NCI-H2171 treated with DMSO at 0.1 percent for 48 hours (cell line): Measurements from ENCODE around the gene ADSS2.
"Not testable (repeated sequence)": the region's sequence is repeated elsewhere in the genome, so short reads cannot be mapped to it uniquely, and the experiment has no call there.

ENCODE experiments used
- DNase-seq: peaks from one replicate; lab custom pipeline; 2025; lab: John Stamatoyannopoulos, UW

Gene ADSS2

GRCh38 chr1:244395965-244396364, 55.7 kb downstream of the ADSS2 start:
- no peak for DNase-seq

DNA sequence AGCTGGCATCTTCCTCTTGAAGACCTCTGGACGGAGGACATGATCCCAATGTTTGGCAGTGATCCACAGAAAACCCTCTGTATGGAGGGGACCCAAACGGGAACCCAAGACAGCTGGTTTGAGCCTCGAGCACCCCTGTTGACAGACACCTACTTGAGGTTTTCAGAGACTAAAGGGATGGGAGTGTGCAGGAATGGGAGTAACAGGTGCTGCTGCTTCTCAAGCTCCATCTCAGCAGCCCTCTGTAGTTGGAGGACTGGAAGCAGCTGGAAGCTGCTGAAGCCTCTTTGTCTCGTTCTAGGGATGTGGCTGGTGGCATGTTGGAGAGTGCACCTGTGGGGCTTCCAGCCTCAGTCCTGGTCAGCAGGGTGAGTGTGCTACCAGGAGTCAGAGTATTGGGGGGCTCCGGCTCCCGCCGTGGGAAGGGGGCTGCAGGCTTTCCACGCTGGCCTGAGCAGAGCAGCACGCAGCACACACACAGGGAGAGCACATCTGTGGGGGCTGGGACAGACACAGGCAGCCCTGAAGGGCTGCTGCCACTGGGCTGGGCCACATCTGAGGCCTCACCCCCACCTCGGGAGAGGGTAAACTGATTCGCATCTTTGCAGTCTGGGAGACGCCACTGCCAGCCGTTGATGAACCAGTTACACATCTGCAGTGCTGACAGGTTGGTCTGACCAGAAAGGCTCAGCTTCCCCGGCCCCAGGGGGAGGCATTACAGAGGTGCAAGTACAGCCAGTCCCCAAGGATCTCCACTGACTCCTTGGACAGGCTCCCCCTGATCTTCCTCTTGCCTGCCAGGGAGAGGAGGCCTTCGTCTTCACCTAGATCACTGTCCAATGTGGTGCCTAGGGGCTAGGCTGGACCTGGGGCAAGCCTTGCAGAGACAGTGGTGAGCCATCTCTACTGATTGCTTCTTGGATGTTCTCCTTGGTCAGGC, 56.6 kb downstream of the ADSS2 start:
- DNase-seq: peak; percentile 22

- no peak for DNase-seq
Observed at GRCh38 chr1:244394346-244394745, 57.4 kb downstream of the ADSS2 start.

DNA sequence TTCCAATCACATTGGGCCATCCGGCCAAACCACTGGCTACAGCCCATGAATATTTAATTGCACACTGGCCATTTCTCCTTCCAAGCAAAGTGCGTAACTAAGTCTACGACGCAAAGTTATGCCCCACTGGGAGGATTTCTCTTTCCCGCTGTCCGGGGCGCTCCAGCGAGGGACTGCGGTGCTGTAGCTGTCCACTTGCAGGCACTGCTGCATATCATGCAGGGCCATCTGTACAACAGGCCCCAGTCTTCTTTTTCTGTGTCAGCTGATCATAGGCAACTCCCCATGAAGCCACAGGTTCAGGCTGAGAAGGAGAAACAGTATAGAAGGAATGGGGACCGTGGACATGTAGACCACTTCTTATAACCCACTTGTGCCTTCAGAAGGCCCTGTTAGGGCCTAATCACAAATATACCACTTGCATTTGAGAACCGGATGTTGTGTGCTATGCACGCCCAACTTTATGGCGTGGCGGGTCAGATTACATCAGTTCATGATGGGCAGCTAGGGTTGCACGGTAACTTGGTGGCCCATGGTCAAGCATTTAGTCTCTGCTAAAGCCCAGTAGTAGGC, 58.0 kb downstream of the ADSS2 start:
- DNase-seq: no peak

GRCh38 chr1:244391761-244392160, 59.9 kb downstream of the ADSS2 start:
- no peak for DNase-seq

- DNase-seq: no peak
Observed at GRCh38 chr1:244388961-244389360, 62.7 kb downstream of the ADSS2 start.

DNA sequence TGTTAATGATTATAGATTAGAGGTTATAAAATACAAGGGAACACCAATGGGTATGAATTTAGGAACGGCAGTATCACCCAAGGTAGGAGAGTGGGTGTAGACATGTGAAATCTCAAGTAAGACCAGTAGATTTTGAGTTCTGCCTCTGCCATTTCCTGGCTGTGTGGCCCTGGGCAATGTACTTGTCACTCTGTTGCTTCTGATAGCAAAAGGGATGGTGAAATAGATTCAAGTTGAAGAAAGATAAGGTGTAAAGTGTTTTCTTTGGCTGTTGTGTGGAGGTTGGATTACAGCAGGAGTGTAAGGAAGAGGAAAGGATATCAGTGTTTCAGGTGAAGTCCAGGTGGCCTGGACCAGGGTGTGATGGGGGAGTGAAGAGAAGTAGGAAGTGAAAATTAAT, 64.3 kb downstream of the ADSS2 start:
- DNase-seq: no peak

GRCh38 chr1:244386595-244386994, 65.1 kb downstream of the ADSS2 start:
- no peak for DNase-seq

GRCh38 chr1:244384066-244384465, 67.6 kb downstream of the ADSS2 start:
- DNase-seq: no peak

- DNase-seq: no peak
Observed at GRCh38 chr1:244383278-244383884, 68.3 kb downstream of the ADSS2 start.

- no peak for DNase-seq
Observed at GRCh38 chr1:244381878-244382565, 69.7 kb downstream of the ADSS2 start.

GRCh38 chr1:244376126-244376525, 75.6 kb downstream of the ADSS2 start:
- no peak for DNase-seq

GRCh38 chr1:244375051-244375450, 76.7 kb downstream of the ADSS2 start:
- DNase-seq: no peak

DNA sequence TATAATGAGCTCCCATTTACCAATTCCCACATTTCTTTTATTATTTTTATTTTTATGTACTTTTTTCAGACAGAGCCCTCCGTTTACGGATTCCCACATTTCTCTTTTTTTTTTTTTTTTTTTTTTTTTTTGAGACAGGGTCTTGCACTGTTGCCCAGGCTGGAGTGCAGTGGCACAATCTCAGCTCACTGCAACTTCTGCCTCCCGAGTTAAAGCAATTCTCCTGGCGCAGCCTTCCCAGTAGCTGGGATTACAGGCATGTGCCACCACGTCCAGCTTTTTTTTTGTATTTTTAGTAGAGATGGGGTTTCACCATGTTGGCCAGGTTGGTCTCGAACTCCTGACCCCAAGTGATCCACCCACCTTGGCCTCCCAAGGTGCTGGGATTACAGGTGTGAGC, 77.2 kb downstream of the ADSS2 start:
- DNase-seq: not testable (repeated sequence)

- DNase-seq: no peak
Observed at GRCh38 chr1:244371242-244372141, 80.2 kb downstream of the ADSS2 start.

DNA sequence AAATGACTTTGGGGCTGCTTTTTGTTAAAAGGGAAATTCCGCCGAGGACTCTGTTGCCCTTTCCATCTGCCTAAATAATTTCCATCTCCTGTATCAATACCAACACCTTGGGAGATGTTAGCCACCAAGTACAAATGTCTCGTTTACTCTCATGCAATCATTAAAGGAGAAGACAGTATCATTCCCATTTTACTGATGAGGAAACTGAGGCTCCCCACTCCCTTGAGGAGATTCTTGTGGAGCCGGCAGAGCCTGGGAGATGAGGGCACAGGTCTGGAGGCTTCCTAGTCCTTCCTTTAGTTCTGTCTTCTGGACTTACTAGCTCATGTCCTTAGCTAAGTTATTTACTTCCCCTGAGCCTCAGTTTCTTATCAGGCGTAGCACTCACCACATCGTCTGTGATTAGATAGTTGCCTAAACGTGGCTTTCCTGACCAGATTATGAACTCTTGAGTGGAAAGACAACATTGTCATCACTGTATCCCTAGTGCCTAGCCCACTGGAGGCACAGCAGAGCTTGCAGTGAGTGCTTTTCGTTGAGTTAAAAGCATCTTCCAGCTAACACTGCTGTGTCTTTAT, 81.6 kb downstream of the ADSS2 start:
- no peak for DNase-seq

GRCh38 chr1:244369256-244370057, 82.3 kb downstream of the ADSS2 start:
- no peak for DNase-seq

DNA sequence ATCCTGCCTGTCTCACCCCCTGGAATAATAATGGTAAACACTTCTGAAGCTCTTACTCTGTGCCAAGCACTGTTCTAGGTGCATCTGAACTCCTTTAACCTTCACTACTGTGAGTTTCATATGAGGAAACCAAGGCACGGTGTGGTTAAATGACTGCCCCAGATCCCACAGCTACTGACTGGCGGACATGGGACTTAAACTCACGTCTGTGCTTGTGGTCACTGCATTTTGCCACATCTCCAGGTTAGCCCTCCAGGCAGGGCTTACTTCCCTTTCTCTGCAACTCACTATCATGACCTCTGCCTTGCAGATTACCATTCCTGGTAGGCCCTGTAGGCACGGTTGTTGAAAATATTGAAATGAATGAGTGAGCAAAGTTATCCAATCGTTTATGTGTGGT, 83.4 kb downstream of the ADSS2 start:
- DNase-seq: no peak

GRCh38 chr1:244367399-244368114, 84.2 kb downstream of the ADSS2 start:
- DNase-seq: no peak

DNA sequence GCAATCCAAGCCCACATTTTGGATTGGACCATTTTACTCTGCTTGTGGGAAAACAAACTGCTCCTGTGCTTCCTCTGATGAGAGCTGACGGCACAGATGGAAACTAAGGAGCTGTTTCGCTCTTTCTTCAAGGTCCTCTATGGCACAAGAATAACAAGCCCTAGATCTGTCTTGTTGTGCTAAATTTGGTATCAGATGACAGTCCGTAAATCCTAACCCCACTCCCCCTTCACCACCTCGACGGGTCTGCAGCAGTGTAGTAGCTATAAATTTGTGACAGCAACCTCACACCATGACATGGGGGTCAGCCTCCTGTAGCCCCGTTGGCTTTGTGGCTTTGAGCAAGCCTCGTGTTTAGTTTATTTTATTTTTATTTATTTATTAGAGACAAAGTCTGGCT, 85.9 kb downstream of the ADSS2 start:
- no peak for DNase-seq
